Measurements from ENCODE around the gene ADGRV1. TPM values are rescaled to one million over a fixed set of nuclear protein-coding genes. Genes with fewer than 3 reads are reported as not detected.

ADGRV1 gene
- total RNA-seq, 8 experiments from 2014 or later: 0.87 to 92.4 (median 44.9) TPM

DNA sequence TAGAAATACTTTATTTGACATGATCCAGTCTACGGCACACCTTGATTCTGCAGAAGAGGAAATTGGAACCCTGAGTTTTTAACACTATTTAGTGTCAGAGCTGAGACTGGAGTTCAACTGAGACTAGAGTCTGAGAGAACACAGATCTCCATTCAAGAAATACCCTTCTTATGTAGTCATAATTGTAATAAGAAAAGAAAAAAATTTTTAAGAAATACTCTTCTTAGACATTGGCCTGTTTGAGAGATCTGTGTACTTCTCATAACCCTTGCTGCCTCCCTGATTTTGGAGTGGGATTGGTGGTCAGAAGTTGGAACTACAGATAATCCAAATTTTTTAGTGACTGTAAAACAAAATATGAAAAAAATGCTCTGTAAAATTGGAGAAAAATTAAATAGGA, 571.2 kb downstream of the ADGRV1 start:
- 89 to 100% (median 100%) methylated on average over 1 of the region's 1 CpG; no CpG with 5 or more reads in 3 of the 10 experiments for whole genome bisulfite sequencing, 10 experiments
- Histone ChIP-seq H3K27ac (no peak overlapping the region), H3K4me3 (no peak overlapping the region), H3K4me1 (replicated peaks in 1 of 2) (no peaks in the 10 kb centered on the region)
- in situ Hi-C loops (cut with MboI; ENCODE audit: low pct_unique_long_range_greater_than_20kb in 2 of 9, low sequenced_read_pairs in 9 of 9, unreplicated experiment in 9 of 9): no loop called here
- ATAC-seq (replicated peaks in 6 of 8): no peak

DNA sequence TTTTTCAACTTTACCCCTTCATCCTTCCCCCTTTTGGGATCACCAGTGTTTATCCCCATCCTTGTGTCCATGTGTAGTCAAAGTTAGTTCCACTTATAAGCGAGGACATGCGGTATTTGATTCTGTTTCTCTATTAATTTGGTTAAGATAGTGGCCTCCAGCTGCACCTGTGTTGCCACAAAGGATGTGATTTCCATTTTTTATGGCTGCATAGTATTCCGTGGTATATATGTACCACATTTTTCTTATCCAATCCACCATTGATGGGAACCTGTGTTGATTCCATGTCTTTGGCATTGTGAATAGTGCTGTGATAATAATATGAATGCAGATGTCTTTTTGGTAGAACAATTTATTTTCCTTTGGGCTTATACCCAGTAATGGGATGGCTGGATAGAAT, 572.2 kb downstream of the ADGRV1 start:
- Histone ChIP-seq H3K4me3 (no peak overlapping the region), H3K4me1 (replicated peaks in 1 of 2) (no peaks in the 10 kb centered on the region), H3K27ac (no peak overlapping the region)
- WGBS, 10 experiments: 87 to 100% (median 100%) methylated on average over 2 to 3 of the region's 3 CpGs; no CpG with 5 or more reads in 2 of the 10 experiments
- ATAC-seq (replicated peaks in 6 of 8): no peak
- in situ Hi-C loops (cut with MboI; ENCODE audit: low pct_unique_long_range_greater_than_20kb in 2 of 9, low sequenced_read_pairs in 9 of 9, unreplicated experiment in 9 of 9): no loop called here

DNA sequence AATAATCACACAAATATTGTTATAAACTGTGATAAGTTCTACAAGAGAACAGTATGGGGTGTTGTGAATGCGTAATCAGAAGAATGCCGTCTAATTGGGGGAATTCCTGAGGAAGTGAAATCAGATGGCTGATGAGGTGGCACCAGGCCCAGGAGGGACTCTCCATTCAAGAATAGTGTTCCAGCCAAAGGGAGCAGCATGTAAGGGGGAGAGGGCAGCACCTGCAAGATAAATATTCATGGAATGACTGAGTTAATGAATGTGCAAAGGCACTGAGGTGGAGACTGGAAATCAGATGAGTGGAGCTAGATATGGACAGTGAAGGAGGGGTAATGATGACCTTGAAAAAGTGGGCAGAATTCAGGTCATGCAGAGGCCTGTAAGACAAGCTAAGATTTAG, 574.0 kb downstream of the ADGRV1 start:
- Histone ChIP-seq H3K4me1 (replicated peaks in 1 of 2) (no peaks in the 10 kb centered on the region), H3K27ac (no peak overlapping the region), H3K4me3 (no peak overlapping the region)
- no peak for ATAC-seq (replicated peaks in 6 of 8)
- 78 to 100% (median 93%) methylated on average over 1 to 2 of the region's 2 CpGs; no CpG with 5 or more reads in 1 of the 10 experiments for WGBS, 10 experiments
- in situ Hi-C loops (cut with MboI; ENCODE audit: low pct_unique_long_range_greater_than_20kb in 2 of 9, low sequenced_read_pairs in 9 of 9, unreplicated experiment in 9 of 9): no loop called here

DNA sequence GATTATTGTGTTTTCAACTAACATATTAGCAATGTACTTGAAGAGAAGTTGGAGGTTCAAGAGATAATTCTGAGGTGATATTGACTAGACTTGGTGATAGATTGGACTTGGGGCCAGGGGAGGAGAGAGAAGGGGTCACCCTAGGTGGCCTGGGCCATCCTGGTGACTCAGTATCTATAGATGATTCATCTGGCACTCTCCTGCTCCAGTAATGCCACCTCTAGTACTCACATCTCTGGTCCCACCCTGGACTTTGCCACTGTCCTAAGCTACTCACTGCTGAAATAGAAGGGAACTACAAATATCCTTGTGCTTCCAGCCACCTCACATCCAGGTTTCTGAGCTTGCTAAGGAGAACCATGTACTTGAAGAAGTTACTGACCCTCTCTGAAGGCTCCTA, 574.6 kb downstream of the ADGRV1 start:
- in situ Hi-C loops (cut with MboI; ENCODE audit: low pct_unique_long_range_greater_than_20kb in 2 of 9, low sequenced_read_pairs in 9 of 9, unreplicated experiment in 9 of 9): no loop called here
- ATAC-seq (replicated peaks in 6 of 8): no peak

DNA sequence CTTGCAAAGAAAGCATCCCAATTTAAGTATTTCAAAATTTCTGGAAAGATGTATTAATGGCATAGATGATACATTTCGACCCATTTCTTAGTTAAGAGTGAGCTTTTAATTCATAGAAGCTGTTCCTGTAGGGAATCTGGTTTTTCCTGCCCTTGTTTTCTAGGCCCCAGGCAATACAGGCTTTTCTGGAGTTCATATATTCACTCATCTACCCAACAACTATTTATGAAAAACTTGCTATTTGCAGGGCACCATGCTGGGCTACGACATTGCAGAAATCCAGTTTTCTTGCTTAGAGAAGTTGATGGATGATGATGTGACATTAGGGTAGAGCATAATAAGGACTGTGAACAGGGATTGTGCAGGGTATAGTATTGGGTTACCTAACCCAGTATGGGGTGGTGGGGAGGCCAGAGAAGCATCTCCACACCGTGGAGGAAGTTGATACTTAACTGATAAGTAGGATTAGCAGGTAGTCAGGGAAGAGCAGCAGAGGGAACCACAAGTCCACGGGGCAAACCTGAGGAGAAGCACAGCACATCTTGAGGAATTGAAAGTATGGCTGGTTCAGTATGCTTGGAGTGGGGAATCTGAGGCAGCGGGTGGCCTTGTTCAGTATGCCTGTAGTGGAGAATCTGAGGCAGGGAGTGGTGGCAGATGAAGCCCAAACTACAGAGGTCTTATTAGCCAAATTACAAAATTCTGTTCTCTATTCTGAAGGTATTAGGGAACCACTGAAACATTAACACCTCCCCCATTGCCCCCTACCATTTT, 577.1 kb downstream of the ADGRV1 start:
- Histone ChIP-seq H3K4me1 (replicated peaks in 1 of 2) (no peaks in the 10 kb centered on the region), H3K4me3 (no peak overlapping the region), H3K27ac (no peak overlapping the region)
- WGBS, 10 experiments: 20 to 100% (median 80%) methylated on average over 1 to 4 of the region's 5 CpGs; no CpG with 5 or more reads in 1 of the 10 experiments
- ATAC-seq (replicated peaks in 6 of 8): no peak
- in situ Hi-C loops (cut with MboI; ENCODE audit: low pct_unique_long_range_greater_than_20kb in 2 of 9, low sequenced_read_pairs in 9 of 9, unreplicated experiment in 9 of 9): no loop called here

More for the DNA sequence above, 574.6 kb downstream of the ADGRV1 start:
- Histone ChIP-seq H3K4me3 (no peak overlapping the region), H3K4me1 (replicated peaks in 1 of 2) (no peaks in the 10 kb centered on the region), H3K27ac (no peak overlapping the region)

DNA sequence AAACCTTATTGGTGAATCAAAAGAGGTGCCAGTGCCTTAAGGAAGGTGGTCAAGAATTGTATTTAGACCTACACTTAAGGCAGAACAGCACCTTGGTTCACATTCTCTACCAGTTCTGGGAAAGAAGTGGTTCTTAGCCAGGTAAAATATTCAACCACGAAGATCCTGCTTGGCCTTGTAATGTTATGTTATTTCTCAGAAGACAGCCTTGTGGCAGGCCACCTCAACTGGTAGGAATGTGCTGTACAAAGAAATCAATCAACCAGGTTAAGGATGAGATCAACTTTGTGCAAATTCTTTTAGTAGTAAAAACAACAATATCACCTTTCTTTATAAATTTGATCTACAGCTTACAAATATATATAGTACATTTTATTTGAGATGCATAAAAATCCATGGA, 577.7 kb downstream of the ADGRV1 start:
- Histone ChIP-seq H3K4me3 (no peak overlapping the region), H3K4me1 (replicated peaks in 1 of 2) (no peaks in the 10 kb centered on the region), H3K27ac (no peak overlapping the region)
- WGBS, 10 experiments: 17 to 100% (median 80%) methylated on average over 1 of the region's 1 CpG; no CpG with 5 or more reads in 3 of the 10 experiments
- ATAC-seq (replicated peaks in 6 of 8): no peak
- in situ Hi-C loops (cut with MboI; ENCODE audit: low pct_unique_long_range_greater_than_20kb in 2 of 9, low sequenced_read_pairs in 9 of 9, unreplicated experiment in 9 of 9): no loop called here

DNA sequence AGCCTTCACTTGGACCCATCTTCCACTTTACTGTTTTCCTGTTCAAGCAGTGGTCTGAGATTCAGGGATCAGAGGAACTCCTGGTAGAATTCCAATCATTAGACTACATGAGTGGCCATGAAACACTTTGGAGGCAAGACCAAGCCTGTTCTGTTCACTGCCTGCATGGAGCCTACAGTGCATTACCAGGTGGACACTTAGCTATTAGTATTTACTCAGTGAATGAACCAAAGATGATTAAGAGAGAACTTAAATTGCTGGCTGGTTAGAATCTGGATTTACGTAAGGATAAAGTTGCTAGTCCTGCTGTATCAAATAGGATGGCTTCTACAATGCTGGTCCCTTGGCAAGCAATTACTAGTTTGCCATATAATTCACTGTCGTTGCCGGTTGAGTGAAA, 579.0 kb downstream of the ADGRV1 start:
- Histone ChIP-seq H3K27ac (no peak overlapping the region), H3K4me3 (no peak overlapping the region), H3K4me1 (replicated peaks in 1 of 2) (no peaks in the 10 kb centered on the region)
- no peak for ATAC-seq (replicated peaks in 6 of 8)
- in situ Hi-C loops (cut with MboI; ENCODE audit: low pct_unique_long_range_greater_than_20kb in 2 of 9, low sequenced_read_pairs in 9 of 9, unreplicated experiment in 9 of 9): no loop called here
- 60 to 100% (median 93%) methylated on average over 1 to 3 of the region's 3 CpGs; no CpG with 5 or more reads in 2 of the 10 experiments for WGBS, 10 experiments

DNA sequence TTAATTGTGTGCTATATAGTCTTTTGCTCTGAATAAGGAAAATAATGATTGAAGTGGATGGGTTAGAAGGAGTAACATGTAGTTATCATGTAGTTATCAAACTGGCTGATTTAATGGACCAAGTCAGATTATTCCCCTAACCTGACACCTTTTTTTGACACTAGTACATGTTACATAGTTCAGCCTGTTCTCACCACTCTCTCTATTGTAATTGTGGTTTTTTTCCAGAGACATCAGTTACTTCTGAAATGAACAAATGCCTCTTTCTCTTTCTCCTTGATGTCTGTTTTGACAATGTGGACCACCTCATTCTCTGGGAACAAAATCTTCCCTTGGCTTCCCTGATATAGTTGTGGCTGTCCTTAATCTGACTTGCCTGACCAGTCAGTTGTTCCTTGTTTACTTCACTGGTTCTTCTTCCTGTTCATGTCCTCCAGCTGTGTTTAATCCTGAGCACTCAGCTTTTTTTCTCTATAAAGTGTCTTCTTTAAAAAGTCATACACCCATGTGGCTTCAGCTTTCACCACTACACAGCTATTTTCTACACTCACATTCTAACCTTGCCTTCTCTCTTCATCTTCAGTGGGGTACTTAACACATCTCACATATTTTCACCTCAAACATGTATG, 581.1 kb downstream of the ADGRV1 start:
- peaks cover 3 to 4% of the 10 kb centered on the region in 2 donors for H3K4me1 ChIP-seq (replicated peaks in 1 of 2)
- in situ Hi-C loops (cut with MboI; ENCODE audit: low pct_unique_long_range_greater_than_20kb in 2 of 9, low sequenced_read_pairs in 9 of 9, unreplicated experiment in 9 of 9): no loop called here
- no peak overlapping the region for H3K27ac ChIP-seq
- ATAC-seq (replicated peaks in 6 of 8): no peak
- H3K4me3 ChIP-seq: no peak overlapping the region

DNA sequence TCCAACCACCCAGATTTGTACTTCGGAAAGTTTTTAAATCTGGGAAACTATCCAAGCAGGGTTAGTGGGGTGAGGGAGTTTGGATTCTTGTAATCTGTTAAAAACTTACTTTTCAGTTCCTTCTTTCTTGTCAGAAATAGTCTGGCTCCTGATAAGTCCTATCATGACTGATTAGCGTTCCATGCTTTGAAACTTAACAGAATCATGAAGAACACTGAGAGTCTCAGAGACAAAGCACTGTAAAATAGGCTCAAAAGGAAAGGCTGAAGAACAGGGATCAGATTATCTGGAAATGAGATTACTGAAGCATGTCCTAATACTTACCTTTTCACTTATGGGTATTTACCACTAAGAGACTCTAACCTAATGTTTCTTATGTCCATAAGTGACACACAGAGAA, 582.1 kb downstream of the ADGRV1 start:
- no peak overlapping the region for H3K27ac ChIP-seq
- in situ Hi-C loops (cut with MboI; ENCODE audit: low pct_unique_long_range_greater_than_20kb in 2 of 9, low sequenced_read_pairs in 9 of 9, unreplicated experiment in 9 of 9): no loop called here
- H3K4me1 ChIP-seq (replicated peaks in 1 of 2): peaks cover 9% of the 10 kb centered on the region in 2 donors
- 9 to 100% (median 88%) methylated on average over 1 to 2 of the region's 2 CpGs for WGBS, 10 experiments
- no peak overlapping the region for H3K4me3 ChIP-seq
- ATAC-seq (replicated peaks in 6 of 8): no peak

DNA sequence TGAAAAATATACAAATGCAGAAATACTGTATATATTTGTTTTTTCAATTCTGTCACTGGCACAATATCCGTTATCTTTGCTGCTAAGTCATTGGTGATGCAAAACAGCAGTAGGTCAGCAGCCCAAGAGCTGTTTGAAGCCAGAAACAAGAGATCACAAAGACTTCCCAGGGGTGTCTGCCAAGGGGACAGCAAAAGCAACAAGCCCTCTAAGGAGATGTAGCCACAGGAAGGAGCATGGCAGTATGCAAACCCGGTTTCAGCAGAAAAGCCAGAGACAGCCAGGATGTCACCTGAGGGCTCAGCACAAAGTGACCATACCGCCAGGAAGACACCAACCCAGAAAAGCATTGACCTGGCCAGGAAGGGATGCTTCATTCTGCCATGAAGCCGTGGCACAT, 583.0 kb downstream of the ADGRV1 start:
- Histone ChIP-seq H3K4me1 (replicated peaks in 1 of 2) (peaks cover 9 to 12% of the 10 kb centered on the region in 2 donors), H3K4me3 (no peak overlapping the region), H3K27ac (no peak overlapping the region)
- 40 to 100% (median 69%) methylated on average over 1 to 4 of the region's 4 CpGs; no CpG with 5 or more reads in 2 of the 10 experiments for WGBS, 10 experiments
- in situ Hi-C loops (cut with MboI; ENCODE audit: low pct_unique_long_range_greater_than_20kb in 2 of 9, low sequenced_read_pairs in 9 of 9, unreplicated experiment in 9 of 9): no loop called here
- ATAC-seq (replicated peaks in 6 of 8): no peak

DNA sequence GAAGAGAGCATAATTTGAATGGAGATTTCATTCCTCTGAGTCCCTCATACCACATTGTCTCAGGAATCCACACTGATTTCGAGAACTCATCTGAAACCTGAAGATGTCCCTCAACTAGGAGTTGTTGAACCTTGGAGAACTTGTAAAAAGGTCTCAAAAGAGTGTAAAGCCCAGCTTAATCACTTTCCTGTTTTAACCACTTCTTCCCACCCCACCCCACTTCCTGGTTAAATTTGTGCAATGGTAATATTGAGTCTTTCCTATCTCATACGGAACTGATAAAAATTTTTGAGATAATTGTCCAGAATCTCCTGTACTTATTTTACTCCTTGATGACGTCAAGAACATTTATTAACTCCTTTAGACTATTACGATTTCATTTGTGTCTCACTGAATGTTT, 583.8 kb downstream of the ADGRV1 start:
- H3K4me1 ChIP-seq (replicated peaks in 1 of 2): peaks cover 9 to 12% of the 10 kb centered on the region in 2 donors
- H3K4me3 ChIP-seq: no peak overlapping the region
- no peak overlapping the region for H3K27ac ChIP-seq
- no peak for ATAC-seq (replicated peaks in 6 of 8)
- WGBS, 10 experiments: 49 to 100% (median 82%) methylated on average over 1 to 4 of the region's 4 CpGs; no CpG with 5 or more reads in 1 of the 10 experiments
- in situ Hi-C loops (cut with MboI; ENCODE audit: low pct_unique_long_range_greater_than_20kb in 2 of 9, low sequenced_read_pairs in 9 of 9, unreplicated experiment in 9 of 9): no loop called here

DNA sequence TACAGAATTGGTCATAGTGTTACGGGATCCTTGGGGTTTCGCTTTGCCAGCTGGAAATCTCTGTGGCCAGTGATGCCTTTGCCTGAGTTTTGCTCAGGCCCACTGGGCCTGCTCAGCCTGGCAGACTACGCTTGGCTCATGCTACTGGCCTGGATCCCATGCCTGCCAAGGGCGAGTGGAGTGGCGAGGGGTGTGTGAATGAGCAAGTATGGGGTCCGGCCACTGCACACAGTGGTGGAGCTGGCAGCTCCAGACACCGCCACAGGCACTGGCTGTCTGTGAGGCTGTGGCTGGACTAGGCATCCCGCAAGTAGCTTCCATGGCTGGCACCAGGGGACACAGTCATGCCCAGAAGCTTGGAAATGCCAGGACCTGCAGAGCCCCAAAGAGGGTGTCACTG, 584.2 kb downstream of the ADGRV1 start:
- Histone ChIP-seq H3K27ac (no peak overlapping the region), H3K4me1 (replicated peaks in 1 of 2) (peaks cover 9 to 12% of the 10 kb centered on the region in 2 donors), H3K4me3 (no peak overlapping the region)
- ATAC-seq (replicated peaks in 6 of 8): no peak
- in situ Hi-C loops (cut with MboI; ENCODE audit: low pct_unique_long_range_greater_than_20kb in 2 of 9, low sequenced_read_pairs in 9 of 9, unreplicated experiment in 9 of 9): no loop called here
- 80 to 100% (median 95%) methylated on average over 1 to 4 of the region's 8 CpGs; no CpG with 5 or more reads in 2 of the 10 experiments for WGBS, 10 experiments

DNA sequence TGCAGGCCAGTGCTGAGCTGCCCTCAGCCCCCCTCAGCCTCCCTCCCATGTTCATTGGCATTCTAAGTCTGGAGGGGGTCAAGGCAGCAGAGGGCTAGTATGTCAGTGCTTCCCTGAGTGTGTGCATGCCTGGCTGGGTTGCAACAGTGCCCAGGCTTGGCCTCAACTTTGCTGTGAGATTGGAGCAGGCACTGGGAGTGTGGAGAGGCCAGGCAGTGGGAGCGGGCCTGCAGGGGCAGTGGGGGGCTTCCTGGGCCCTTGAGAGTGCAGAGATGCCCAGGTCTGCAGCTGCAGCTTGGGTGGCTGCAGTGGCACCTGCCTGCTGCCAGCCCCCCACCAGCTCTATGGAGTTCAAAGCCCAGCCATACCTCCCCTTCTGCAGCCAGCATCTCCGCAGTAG, 585.2 kb downstream of the ADGRV1 start:
- ATAC-seq (replicated peaks in 6 of 8): no peak
- H3K27ac ChIP-seq: no peak overlapping the region
- H3K4me1 ChIP-seq (replicated peaks in 1 of 2): peaks cover 9 to 12% of the 10 kb centered on the region in 2 donors
- 100% methylated on average over 1 of the region's 2 CpGs; no CpG with 5 or more reads in 8 of the 10 experiments for WGBS, 10 experiments
- H3K4me3 ChIP-seq: no peak overlapping the region
- in situ Hi-C loops (cut with MboI; ENCODE audit: low pct_unique_long_range_greater_than_20kb in 2 of 9, low sequenced_read_pairs in 9 of 9, unreplicated experiment in 9 of 9): no loop called here
